OCI-LY1 (cell line): ENCODE measurements around the gene UNC5CL.

Experiments used
- CTCF ChIP-seq: fragments of 200-600 bp; sonication (generic), shearing (Covaris generic); IDR thresholded peaks from 2 replicates; pipeline ENCODE4 v1.5.1; 2017; ENCODE audit warnings: mild to moderate bottlenecking, antibody characterized with exemption, low read length, moderate library complexity, mixed read lengths
- EZH2 ChIP-seq: fragments of 200-600 bp; sonication (generic), shearing (Covaris generic); IDR thresholded peaks from 2 replicates; pipeline ENCODE4 v1.8.0; 2017; ENCODE audit warnings: borderline replicate concordance, mixed run types, mild to moderate bottlenecking, antibody characterized with exemption, low read length, moderate library complexity, mixed read lengths

- TF ChIP-seq CTCF (no peak), EZH2 (no peak)
These were observed 33.8 kb upstream of the UNC5CL start, which contains the start of gene NFYA for GRCh38 chr6:41072836-41073202.
